HCT116 (cell line): ENCODE results near the gene BSN. TPM values are rescaled to one million over a fixed set of nuclear protein-coding genes. Genes with fewer than 3 reads are reported as not detected.

Experiments
- ATAC-seq: fragments of 200-7000 bp; cut with Tn5 transposase; 2 replicates; pipeline ENCODE4 v1.9.1; 2020; ENCODE audit warnings: mild to moderate bottlenecking, moderate library complexity
- BruUV-seq: library from RNA; stranded (reverse); fragments of 400-500 nt; replicated peaks from 2 replicates; lab custom pipeline; 2021; lab: Mats Ljungman, UMichigan
- CTCF ChIA-PET: fragments of 300-600 bp; sonication (Branson Sonifier 250); formaldehyde crosslinking; loops from one replicate; lab custom pipeline; 2021; ENCODE audit warnings: antibody characterized with exemption; lab: Charles Lee
- POLR2A ChIA-PET: fragments of 300-600, 350-600 bp; sonication (Branson Sonifier 250); formaldehyde crosslinking; loops from one replicate; lab custom pipeline; 2021; ENCODE audit warnings: antibody characterized with exemption; lab: Charles Lee
- RAD21 ChIA-PET, 2 experiments: fragments of 300-600 bp; sonication (Branson Sonifier 250); formaldehyde crosslinking; loops; one replicate each; lab custom pipeline; 2023; ENCODE audit warnings: low total read pairs in 2 of 2; ENCODE audit not compliant: uncharacterized antibody in 2 of 2, unreplicated experiment in 2 of 2, low non-redundant PET in 1 of 2; lab: Charles Lee
- DNase-seq: peaks from one replicate; pipeline ENCODE4 v3.0.0-alpha.2; 2010; ENCODE audit warnings: low read depth, low spot score
- H2AFZ ChIP-seq: fragments of 200-600 bp; shearing (Covaris generic), sonication (generic); 2 replicates; pipeline ENCODE4 v1.6.1; 2017; ENCODE audit warnings: low read depth, mixed run types, mixed read lengths, antibody characterized with exemption, low read length; ENCODE audit not compliant: poor library complexity, severe bottlenecking
- H3K27ac ChIP-seq: 2 replicates; pipeline ENCODE4 v1.5.1; 2012; ENCODE audit warnings: low read depth, low read length
- H3K27me3 ChIP-seq: fragments of 200-600 bp; sonication (generic); 2 replicates; pipeline ENCODE4 v1.6.1; 2016; ENCODE audit warnings: mixed run types, low read length, mixed read lengths; ENCODE audit not compliant: insufficient read depth
- H3K36me3 ChIP-seq, 2 experiments: fragments of 200-500 bp in 1 of 2; fragments of 200-600 bp in 1 of 2; sonication (Bioruptor generic) in 1 of 2; sonication (generic) in 1 of 2; 2 replicates each; pipeline versions ENCODE4 v1.5.1 to v1.6.1; 2014 to 2016; ENCODE audit warnings: low read length in 2 of 2, inconsistent platforms in 1 of 2, mixed read lengths in 1 of 2, mixed run types in 1 of 2; ENCODE audit not compliant: insufficient read depth in 2 of 2, control insufficient read depth in 1 of 2
- H3K4me1 ChIP-seq, 2 experiments: fragments of 200-600 bp in 1 of 2; sonication (generic) in 1 of 2; 2 replicates each; pipeline versions ENCODE4 v1.5.1 to v1.6.1; 2012 to 2017; ENCODE audit warnings: low read length in 2 of 2, inconsistent platforms in 1 of 2, mild to moderate bottlenecking in 1 of 2, mixed read lengths in 1 of 2, mixed run types in 1 of 2, moderate library complexity in 1 of 2; ENCODE audit not compliant: insufficient read depth in 2 of 2, control insufficient read depth in 1 of 2
- H3K4me2 ChIP-seq: fragments of 200-600 bp; sonication (generic); 2 replicates; pipeline ENCODE4 v1.6.1; 2017; ENCODE audit warnings: mixed run types, low read length, mixed read lengths
- H3K4me3 ChIP-seq, 2 experiments: fragments of 200-600 bp in 1 of 2; sonication (generic) in 1 of 2; replicated peaks in 1 of 2; 2 replicates each; pipeline ENCODE4 v1.5.1; 2011 to 2016; ENCODE audit warnings: low read length in 2 of 2, control low read depth in 1 of 2, low read depth in 1 of 2, mild to moderate bottlenecking in 1 of 2, mixed read lengths in 1 of 2, mixed run types in 1 of 2
- H3K79me2 ChIP-seq: fragments of 200-600 bp; sonication (generic); 2 replicates; pipeline ENCODE4 v1.6.1; 2017; ENCODE audit warnings: mild to moderate bottlenecking, mixed run types, low read length, moderate library complexity, mixed read lengths; ENCODE audit not compliant: insufficient read depth
- H3K9ac ChIP-seq: fragments of 200-600 bp; sonication (generic); 2 replicates; pipeline ENCODE4 v1.6.1; 2016; ENCODE audit warnings: low read length, mixed read lengths
- H3K9me2 ChIP-seq: fragments of 200-600 bp; sonication (generic), shearing (Covaris generic); 2 replicates; pipeline ENCODE4 v1.6.1; 2017; ENCODE audit warnings: mixed run types, mild to moderate bottlenecking, moderate library complexity; ENCODE audit not compliant: insufficient read depth
- H3K9me3 ChIP-seq, 2 experiments: fragments of 200-500 bp in 1 of 2; fragments of 200-600 bp in 1 of 2; sonication (Bioruptor generic) in 1 of 2; sonication (generic) in 1 of 2; 2 replicates each; pipeline ENCODE4 v1.6.1; 2014 to 2017; ENCODE audit warnings: low read length in 2 of 2, mixed read lengths in 2 of 2, inconsistent platforms in 1 of 2, low read depth in 1 of 2, mild to moderate bottlenecking in 1 of 2, mixed run types in 1 of 2, moderate library complexity in 1 of 2; ENCODE audit not compliant: control insufficient read depth in 1 of 2, insufficient read depth in 1 of 2
- H4K20me1 ChIP-seq: fragments of 200-600 bp; sonication (generic), shearing (Covaris generic); 2 replicates; pipeline ENCODE4 v1.6.1; 2017; ENCODE audit warnings: mixed run types, mild to moderate bottlenecking, moderate library complexity; ENCODE audit not compliant: insufficient read depth
- CEBPB ChIP-seq: IDR thresholded peaks from 2 replicates; pipeline ENCODE4 v1.6.1; 2012; ENCODE audit warnings: low read depth
- EGR1 ChIP-seq: IDR thresholded peaks from 2 replicates; pipeline ENCODE4 v1.6.1; 2012; ENCODE audit warnings: low read depth
- EZH2 ChIP-seq: fragments of 200-600 bp; sonication (generic); IDR thresholded peaks from 2 replicates; pipeline ENCODE4 v1.6.1; 2017; ENCODE audit warnings: antibody characterized with exemption, mixed run types
- JUND ChIP-seq: IDR thresholded peaks from 2 replicates; pipeline ENCODE4 v1.6.1; 2012
- POLR2A ChIP-seq: IDR thresholded peaks from 2 replicates; pipeline ENCODE4 v1.7.0; 2011; ENCODE audit warnings: borderline replicate concordance; ENCODE audit not compliant: insufficient read depth, insufficient read length; ENCODE audit errors: extremely low read depth
- REST ChIP-seq: IDR thresholded peaks from 2 replicates; pipeline ENCODE4 v1.6.1; 2012; ENCODE audit warnings: low read depth
- SP1 ChIP-seq: IDR thresholded peaks from 2 replicates; pipeline ENCODE4 v1.6.1; 2012; ENCODE audit warnings: low read depth
- TCF7L2 ChIP-seq: IDR thresholded peaks from 2 replicates; pipeline ENCODE4 v1.7.0; 2011; ENCODE audit warnings: borderline replicate concordance, inconsistent platforms; ENCODE audit not compliant: insufficient read depth, insufficient read length; ENCODE audit errors: extremely low read depth
- YY1 ChIP-seq: IDR thresholded peaks from 2 replicates; pipeline ENCODE4 v1.6.1; 2011; ENCODE audit warnings: low read length, low read depth, moderate library complexity, mild to moderate bottlenecking; ENCODE audit not compliant: insufficient replicate concordance; ENCODE audit errors: extremely low read depth
- ZBTB33 ChIP-seq: IDR thresholded peaks from 2 replicates; pipeline ENCODE4 v1.6.1; 2011; ENCODE audit warnings: mild to moderate bottlenecking, low read length, moderate library complexity; ENCODE audit not compliant: insufficient replicate concordance; ENCODE audit errors: extremely low read depth
- ZNF274 ChIP-seq: fragments of 200-500 bp; sonication (Bioruptor generic); IDR thresholded peaks from 2 replicates; pipeline ENCODE4 v1.6.1; 2014; ENCODE audit warnings: mild to moderate bottlenecking, low read depth, low read length, inconsistent platforms
- intact Hi-C: fragments of 100-400 bp; cut with micrococcal nuclease; formaldehyde crosslinking; loops from 2 replicates; pipeline ENCODE4 v1.10.0; 2022
- total RNA-seq: library from RNA; stranded (reverse); gene quantifications from one replicate; pipeline ENCODE4 v1.2.1, GENCODE V29; 2021; ENCODE audit not compliant: unreplicated experiment
- TF ChIP-seq, protein P1 (sequence below): IDR thresholded peaks from 2 replicates; pipeline ENCODE4 v1.6.1; 2012

BSN gene
- total RNA-seq, 1 experiment from 2014 or later = 1.5 TPM

- TF ChIP-seq SP1 (no peak), JUND (no peak), CEBPB (no peak), POLR2A (no peak), TCF7L2 (no peak), ZBTB33 (no peak), EGR1 (no peak)
- TF ChIP-seq, protein P1, sequence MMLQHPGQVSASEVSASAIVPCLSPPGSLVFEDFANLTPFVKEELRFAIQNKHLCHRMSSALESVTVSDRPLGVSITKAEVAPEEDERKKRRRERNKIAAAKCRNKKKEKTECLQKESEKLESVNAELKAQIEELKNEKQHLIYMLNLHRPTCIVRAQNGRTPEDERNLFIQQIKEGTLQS = no peak
Measured at GRCh38 chr3:49705390-49705960, 151.2 kb downstream of the BSN start (continued).

GRCh38 chr3:49706456-49707112, 152.3 kb downstream of the BSN start:
- H3K9ac ChIP-seq = no peak overlapping the region
- H2AFZ ChIP-seq = no peak overlapping the region
- H3K36me3 ChIP-seq = peaks cover 0 to 4% of the 10 kb centered on the region in 2 experiments; a peak in 2 of 4 replicates
- ChIA-PET RAD21 (no interaction called here), CTCF (no interaction called here), POLR2A (interaction anchor here (0.6 kb wide), 1 partner anchor 88 kb away, joined by 3 read pairs; no protein-coding TSS in a partner anchor)
- H3K9me2 ChIP-seq = no peaks in the 10 kb centered on the region
- H3K27me3 ChIP-seq = no peaks in the 10 kb centered on the region
- no peak overlapping the region for H3K4me3 ChIP-seq
- H4K20me1 ChIP-seq = no peaks in the 10 kb centered on the region
- H3K9me3 ChIP-seq = no peaks in the 10 kb centered on the region
- H3K27ac ChIP-seq = no peak overlapping the region
- H3K4me2 ChIP-seq = no peak overlapping the region
- ATAC-seq (no peak), DNase-seq (no peak)
- H3K4me1 ChIP-seq = no peaks in the 10 kb centered on the region
- intact Hi-C loops = no loop called here
- BruUV-seq = no TSS peak
- no peaks in the 10 kb centered on the region for H3K79me2 ChIP-seq
- TF ChIP-seq EZH2 (no peak), YY1 (no peak), REST (no peak), ZBTB33 (no peak), ZNF274 (no peak)
